GM04504 (cell line): Measurements from ENCODE around the gene GFAP.

ENCODE experiments used
- DNase-seq: peaks from one replicate; pipeline ENCODE4 v3.0.0-alpha.2; 2012; ENCODE audit warnings: low read depth

GFAP gene

DNA sequence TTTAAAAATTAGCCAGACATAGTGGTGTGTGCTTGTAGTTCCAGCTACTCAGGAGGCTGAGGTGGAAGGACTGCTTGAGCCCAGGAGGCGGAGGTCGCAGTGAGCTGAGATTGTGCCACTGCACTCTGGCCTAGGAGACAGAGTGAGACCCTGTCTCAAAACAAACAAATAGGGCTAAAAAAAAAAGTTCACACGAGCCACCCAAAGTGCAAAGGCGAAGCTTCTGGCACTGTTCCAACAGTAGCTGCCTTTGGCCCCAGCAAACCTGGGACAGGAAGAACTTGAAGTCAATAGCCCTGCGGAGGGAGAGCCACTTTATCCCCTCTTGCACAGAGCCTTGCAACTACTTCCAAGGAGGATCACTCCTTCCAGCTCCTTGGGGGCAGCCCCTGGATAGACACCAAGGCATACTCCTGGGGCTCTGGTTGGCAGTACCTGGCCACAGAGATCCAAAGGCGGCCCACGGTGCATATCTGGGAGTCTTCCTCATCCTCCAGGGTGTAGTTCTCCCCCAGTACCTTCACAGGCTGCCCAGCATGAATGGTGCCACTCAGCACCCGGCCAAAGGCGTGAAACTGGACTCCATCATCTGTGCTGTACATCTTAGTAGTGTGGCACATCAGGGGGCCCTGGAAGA is 52.9 kb downstream of the GFAP start:
- no peak for DNase-seq

DNA sequence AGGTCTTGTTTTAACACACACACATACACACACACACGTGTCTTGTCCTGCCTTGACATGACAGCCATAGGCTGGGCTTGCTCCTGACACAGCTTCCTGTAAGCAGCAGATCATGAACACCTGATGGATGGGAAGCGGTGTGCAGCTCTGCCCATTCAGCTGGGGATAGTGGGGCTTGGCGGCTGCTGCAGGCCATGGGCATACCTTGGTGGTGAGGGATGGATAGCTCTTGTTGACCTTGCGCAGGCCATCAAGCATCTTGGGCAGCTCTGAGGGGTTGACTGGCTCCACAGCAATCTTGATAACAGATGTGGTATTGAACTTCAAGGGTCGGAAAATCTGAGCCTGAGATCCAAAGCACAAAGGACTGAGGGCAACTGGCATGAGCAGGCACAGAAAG is 55.6 kb downstream of the GFAP start:
- DNase-seq: no peak

DNA sequence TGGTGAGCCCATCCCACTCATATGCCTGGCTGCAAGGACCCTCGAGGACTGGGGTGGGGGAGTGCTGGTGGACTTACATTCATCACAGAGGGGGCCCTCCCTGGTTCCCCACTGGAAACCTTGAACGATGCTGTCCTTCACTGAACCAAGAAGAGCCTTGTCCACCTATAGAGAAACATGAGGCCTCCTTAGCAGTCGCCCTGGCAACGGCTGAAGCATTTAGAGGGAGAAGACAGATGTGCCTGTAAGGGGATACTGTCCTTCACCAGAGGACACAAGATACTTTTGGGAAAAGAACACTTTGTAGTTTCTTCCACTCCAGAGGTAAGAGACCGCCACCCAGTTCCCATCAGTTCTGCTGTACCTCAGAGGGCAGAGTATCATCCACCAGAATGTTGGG is 61.1 kb downstream of the GFAP start:
- DNase-seq: no peak
